Muscle layer of duodenum (tissue), 2 donors: ENCODE results near the gene ADRA2C.

Experiments used
- H3K27ac ChIP-seq: one replicate; pipeline ENCODE4 v1.7.0; 2013; ENCODE audit warnings: mild to moderate bottlenecking, low read length
- H3K27me3 ChIP-seq: one replicate; pipeline ENCODE4 v1.7.0; 2013; ENCODE audit warnings: low read depth, mild to moderate bottlenecking, control low read depth, low read length
- H3K36me3 ChIP-seq, 2 donors: one replicate each; pipeline ENCODE4 v1.7.0; 2013; ENCODE audit warnings: low read length in 2 of 2, control low read depth in 1 of 2, mild to moderate bottlenecking in 1 of 2; ENCODE audit not compliant: insufficient read depth in 2 of 2, control insufficient read depth in 1 of 2
- H3K4me1 ChIP-seq, 2 donors: one replicate each; pipeline ENCODE4 v1.7.0; 2013; ENCODE audit warnings: low read length in 2 of 2, mild to moderate bottlenecking in 2 of 2, control low read depth in 1 of 2, moderate library complexity in 1 of 2; ENCODE audit not compliant: insufficient read depth in 2 of 2, control insufficient read depth in 1 of 2
- H3K4me3 ChIP-seq, 2 donors: one replicate each; pipeline ENCODE4 v1.7.0; 2013; ENCODE audit warnings: low read length in 2 of 2, low read depth in 1 of 2, mild to moderate bottlenecking in 1 of 2
- H3K9me3 ChIP-seq, 2 donors: one replicate each; pipeline ENCODE4 v1.7.0; 2013; ENCODE audit warnings: low read length in 2 of 2, control low read depth in 1 of 2, mild to moderate bottlenecking in 1 of 2; ENCODE audit not compliant: control insufficient read depth in 1 of 2
- donor health status: healthy.

Gene ADRA2C

GRCh38 chr4:3791910-3792542 is 25.8 kb downstream of the ADRA2C start:
- Histone ChIP-seq H3K36me3 (no peaks in the 10 kb centered on the region), H3K4me3 (no peak overlapping the region), H3K4me1 (no peaks in the 10 kb centered on the region), H3K9me3 (peaks cover 12 to 30% of the 10 kb centered on the region in 2 donors), H3K27ac (no peak overlapping the region), H3K27me3 (no peaks in the 10 kb centered on the region)

GRCh38 chr4:3792813-3793212 is 26.6 kb downstream of the ADRA2C start:
- H3K27me3 ChIP-seq: no peaks in the 10 kb centered on the region
- H3K4me1 ChIP-seq: no peaks in the 10 kb centered on the region
- no peaks in the 10 kb centered on the region for H3K36me3 ChIP-seq
- peaks cover 13 to 32% of the 10 kb centered on the region in 2 donors for H3K9me3 ChIP-seq
- H3K27ac ChIP-seq: no peak overlapping the region
- H3K4me3 ChIP-seq: no peak overlapping the region

- H3K36me3 ChIP-seq: no peaks in the 10 kb centered on the region
- no peaks in the 10 kb centered on the region for H3K4me1 ChIP-seq
- no peak overlapping the region for H3K4me3 ChIP-seq
- no peaks in the 10 kb centered on the region for H3K27me3 ChIP-seq
- H3K9me3 ChIP-seq: peaks cover 13 to 32% of the 10 kb centered on the region in 2 donors
- no peak overlapping the region for H3K27ac ChIP-seq
These were observed 27.4 kb downstream of the ADRA2C start for GRCh38 chr4:3793545-3793944.

- Histone ChIP-seq H3K9me3 (peaks cover 13 to 32% of the 10 kb centered on the region in 2 donors), H3K4me1 (no peaks in the 10 kb centered on the region), H3K27me3 (no peaks in the 10 kb centered on the region), H3K27ac (no peak overlapping the region), H3K4me3 (no peak overlapping the region), H3K36me3 (no peaks in the 10 kb centered on the region)
These were observed 30.8 kb downstream of the ADRA2C start for GRCh38 chr4:3796960-3797359.

- no peak overlapping the region for H3K4me3 ChIP-seq
- no peak overlapping the region for H3K27ac ChIP-seq
- peaks cover 13 to 32% of the 10 kb centered on the region in 2 donors for H3K9me3 ChIP-seq
- H3K36me3 ChIP-seq: no peaks in the 10 kb centered on the region
- no peaks in the 10 kb centered on the region for H3K4me1 ChIP-seq
- peaks cover 3% of the 10 kb centered on the region for H3K27me3 ChIP-seq
These were observed 31.9 kb downstream of the ADRA2C start for GRCh38 chr4:3797831-3798790.

GRCh38 chr4:3799496-3799895 is 33.3 kb downstream of the ADRA2C start:
- H3K27ac ChIP-seq: no peak overlapping the region
- no peaks in the 10 kb centered on the region for H3K4me1 ChIP-seq
- peaks cover 13 to 26% of the 10 kb centered on the region in 2 donors for H3K9me3 ChIP-seq
- H3K36me3 ChIP-seq: no peaks in the 10 kb centered on the region
- peaks cover 3% of the 10 kb centered on the region for H3K27me3 ChIP-seq
- no peak overlapping the region for H3K4me3 ChIP-seq

GRCh38 chr4:3800351-3800750 is 34.2 kb downstream of the ADRA2C start:
- Histone ChIP-seq H3K9me3 (peaks cover 13 to 18% of the 10 kb centered on the region in 2 donors), H3K4me3 (no peak overlapping the region), H3K27ac (no peak overlapping the region), H3K27me3 (peaks cover 3% of the 10 kb centered on the region), H3K36me3 (no peaks in the 10 kb centered on the region), H3K4me1 (no peaks in the 10 kb centered on the region)

GRCh38 chr4:3801521-3801920 is 35.3 kb downstream of the ADRA2C start:
- H3K4me1 ChIP-seq: no peaks in the 10 kb centered on the region

GRCh38 chr4:3801931-3802550 is 35.9 kb downstream of the ADRA2C start:
- Histone ChIP-seq H3K4me3 (no peak overlapping the region), H3K9me3 (peaks cover under 1 to 2% of the 10 kb centered on the region in 2 donors), H3K36me3 (no peaks in the 10 kb centered on the region), H3K4me1 (no peaks in the 10 kb centered on the region), H3K27me3 (peaks cover 3% of the 10 kb centered on the region), H3K27ac (no peak overlapping the region)

More at GRCh38 chr4:3801521-3801920, 35.3 kb downstream of the ADRA2C start:
- H3K27ac ChIP-seq: no peak overlapping the region
- H3K4me3 ChIP-seq: no peak overlapping the region
- H3K9me3 ChIP-seq: peaks cover 5 to 7% of the 10 kb centered on the region in 2 donors
- H3K36me3 ChIP-seq: no peaks in the 10 kb centered on the region
- H3K27me3 ChIP-seq: peaks cover 3% of the 10 kb centered on the region

- peaks cover 3% of the 10 kb centered on the region for H3K27me3 ChIP-seq
- H3K36me3 ChIP-seq: no peaks in the 10 kb centered on the region
- H3K9me3 ChIP-seq: no peaks in the 10 kb centered on the region
- H3K4me1 ChIP-seq: no peaks in the 10 kb centered on the region
- no peak overlapping the region for H3K4me3 ChIP-seq
- H3K27ac ChIP-seq: no peak overlapping the region
These were observed 36.6 kb downstream of the ADRA2C start for GRCh38 chr4:3802571-3803474.
